Activated CD4-positive, alpha-beta T cell treated with anti-CD3 and anti-CD28 coated beads for 4 hours (primary cell): ENCODE results near the gene CROCC2.
"Not testable (repeated sequence)": the region's sequence is repeated elsewhere in the genome, so short reads cannot be mapped to it uniquely, and the experiment has no call there.

Source experiments
- DNase-seq, 2 donors: peaks; one replicate each; pipeline ENCODE4 v3.0.0-alpha.2; 2020

Gene CROCC2

GRCh38 chr2:240972201-240972600, 66.1 kb downstream of the CROCC2 start:
- no peak for DNase-seq

- DNase-seq: no peak
Observed at GRCh38 chr2:240972636-240973521, 66.7 kb downstream of the CROCC2 start.

- DNase-seq: no peak
Observed at GRCh38 chr2:240974771-240975572, 68.8 kb downstream of the CROCC2 start.

GRCh38 chr2:240975903-240976302, 69.8 kb downstream of the CROCC2 start:
- DNase-seq: not testable (repeated sequence)

GRCh38 chr2:240981280-240981679, 75.1 kb downstream of the CROCC2 start:
- DNase-seq: no peak

GRCh38 chr2:240981871-240982800, 76.0 kb downstream of the CROCC2 start:
- DNase-seq: no peak

- no peak for DNase-seq
Observed at GRCh38 chr2:240982821-240983281, 76.7 kb downstream of the CROCC2 start.

- peak in 1 of 2 donors; percentile 30 for DNase-seq
Observed at GRCh38 chr2:240983361-240983995, 77.3 kb downstream of the CROCC2 start.

GRCh38 chr2:240983996-240984498, 77.9 kb downstream of the CROCC2 start:
- no peak for DNase-seq

GRCh38 chr2:240985881-240986786, 80.0 kb downstream of the CROCC2 start:
- DNase-seq: no peak

- DNase-seq: no peak
Observed at GRCh38 chr2:240986787-240987411, 80.8 kb downstream of the CROCC2 start.

GRCh38 chr2:240987588-240987987, 81.5 kb downstream of the CROCC2 start:
- DNase-seq: no peak

GRCh38 chr2:240988146-240988545, 82.0 kb downstream of the CROCC2 start:
- no peak for DNase-seq

- DNase-seq: no peak
Observed at GRCh38 chr2:240988571-240989271, 82.6 kb downstream of the CROCC2 start.

- no peak for DNase-seq
Observed at GRCh38 chr2:240989451-240990265, 83.5 kb downstream of the CROCC2 start.

GRCh38 chr2:240990266-240990529, 84.1 kb downstream of the CROCC2 start:
- DNase-seq: no peak

GRCh38 chr2:240990726-240991377, 84.7 kb downstream of the CROCC2 start:
- DNase-seq: no peak
